RPMI7951 (cell line): ENCODE data around the gene POU2F2. TPM values are rescaled to one million over a fixed set of nuclear protein-coding genes. Genes with fewer than 3 reads are reported as not detected.
A peak's percentile ranks its signal among the peaks of the same experiment; 100 is the strongest.

Source experiments
- DNase-seq: peaks from one replicate; pipeline ENCODE4 v3.0.0-alpha.2; 2012; ENCODE audit warnings: low read depth
- total RNA-seq: library from RNA; depleted of rRNA; stranded (reverse); fragments of >200 nt; shearing (Covaris generic); gene quantifications from 2 replicates; pipeline ENCODE4 v1.2.3, GENCODE V29; 2014

The POU2F2 gene
- total RNA-seq, 1 experiment from 2014 or later = 2.4 TPM

DNA sequence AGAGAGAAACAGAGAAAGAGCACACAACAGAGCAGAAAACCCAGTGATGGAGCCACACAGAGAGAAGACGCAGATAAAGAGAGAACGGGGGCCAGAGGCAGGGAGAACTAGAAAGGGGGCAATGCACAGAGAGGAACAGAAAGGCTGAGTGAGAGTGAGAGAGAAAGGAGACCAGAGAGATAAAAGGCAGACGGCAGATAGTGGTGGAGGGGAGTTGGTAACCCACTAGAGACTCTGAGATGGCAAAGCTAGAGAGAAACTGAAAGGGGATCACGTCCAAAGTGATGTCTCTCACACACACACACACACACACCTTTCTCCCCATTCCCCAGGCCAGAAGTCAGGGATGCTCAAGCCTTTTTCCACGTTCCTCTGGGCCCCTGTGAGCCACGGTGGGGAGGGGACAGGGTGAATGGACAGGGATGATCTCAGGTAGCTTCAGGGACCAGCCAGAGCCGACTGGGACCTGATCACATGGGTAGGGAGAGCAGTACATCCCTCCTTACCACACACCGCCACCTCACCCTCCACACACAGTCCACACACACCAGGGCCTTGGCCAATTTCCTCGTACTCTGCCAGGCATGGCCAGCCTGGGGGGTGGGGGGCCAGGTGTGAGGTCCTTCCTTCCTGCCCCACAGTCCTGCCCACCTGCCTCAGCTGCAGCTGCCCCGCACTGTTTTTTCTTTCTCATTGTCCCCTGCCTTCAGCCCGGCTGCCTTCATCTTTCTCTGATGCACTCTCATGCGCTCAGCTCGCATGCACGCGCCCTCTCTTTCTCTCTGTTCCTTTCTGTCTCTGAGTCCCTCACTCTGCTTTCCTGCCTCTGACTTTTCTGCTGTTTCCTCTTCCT, 22.5 kb upstream of the POU2F2 start:
- DNase-seq = no peak

DNA sequence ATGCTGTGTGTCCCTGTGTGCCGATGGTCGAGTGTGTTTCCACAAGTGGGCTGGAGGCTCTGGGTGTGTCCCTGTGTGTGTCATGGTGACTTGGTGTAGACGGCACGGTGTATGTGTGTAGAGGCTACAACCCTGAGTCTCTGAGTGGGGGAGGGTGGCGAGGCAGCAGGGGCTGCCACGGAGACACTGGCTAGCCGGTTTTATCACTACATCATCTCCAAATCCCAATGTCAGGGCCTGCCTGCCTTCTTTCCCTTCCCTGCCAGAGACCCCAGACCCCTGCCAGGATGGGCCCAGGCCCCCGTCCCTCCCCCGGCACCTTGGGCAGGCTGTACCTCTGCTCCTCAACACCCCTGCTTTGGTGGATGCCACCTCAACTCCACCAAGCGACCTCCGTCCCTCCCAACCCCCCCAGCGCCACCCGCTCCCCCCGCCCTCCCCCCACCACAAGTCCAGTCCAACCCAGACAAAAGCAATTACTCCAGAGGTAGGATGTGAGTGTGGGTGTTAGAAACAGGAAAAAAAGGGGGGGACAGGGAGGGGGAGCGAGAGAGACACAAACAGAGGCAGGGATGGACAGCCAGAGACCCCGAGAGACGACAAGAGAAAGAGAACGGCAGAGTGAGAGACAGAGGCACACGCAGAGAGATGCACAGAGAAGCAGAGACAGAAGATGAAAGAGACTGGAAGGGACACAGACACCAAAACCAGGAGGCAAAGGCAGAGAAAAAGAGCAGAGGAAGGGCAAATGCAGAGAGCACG, 21.6 kb upstream of the POU2F2 start:
- no peak for DNase-seq

DNA sequence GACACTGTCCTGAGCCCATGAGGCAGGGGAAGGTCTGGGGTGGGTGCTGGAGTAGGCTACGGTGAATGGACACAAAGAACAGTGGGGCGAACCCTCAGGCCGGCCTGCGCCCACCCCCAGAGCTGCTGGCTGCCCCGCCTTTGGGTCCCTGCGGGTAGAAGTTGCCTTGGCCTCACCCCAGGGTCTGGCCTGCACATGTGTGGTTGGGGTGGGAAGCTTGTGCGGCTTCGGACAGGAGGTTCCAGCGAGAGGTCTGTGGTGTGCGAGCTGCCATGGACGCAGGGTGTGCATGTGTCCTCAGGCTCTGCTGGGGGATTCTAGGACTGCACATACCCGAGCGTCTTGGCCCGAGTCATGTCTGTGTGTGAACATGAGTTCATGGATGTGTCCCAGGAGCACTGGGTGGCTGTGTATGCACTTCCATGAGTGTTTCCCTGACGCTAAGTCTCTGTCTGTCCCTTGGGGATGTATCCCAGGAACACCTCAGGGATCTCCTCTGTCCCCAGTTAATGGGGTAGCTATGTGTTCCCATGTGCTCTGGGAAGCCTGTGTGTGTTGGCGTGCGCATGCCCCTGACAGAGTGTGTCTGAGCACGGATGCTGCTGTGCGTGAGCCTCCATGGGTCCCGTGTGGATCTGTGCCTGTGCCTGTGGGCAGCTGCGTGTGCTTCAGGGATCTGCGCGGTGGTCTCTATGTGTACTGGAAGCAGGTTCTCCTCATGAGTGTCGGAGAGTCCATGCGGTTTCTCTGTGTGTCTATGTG, 20.8 kb upstream of the POU2F2 start:
- no peak for DNase-seq

DNA sequence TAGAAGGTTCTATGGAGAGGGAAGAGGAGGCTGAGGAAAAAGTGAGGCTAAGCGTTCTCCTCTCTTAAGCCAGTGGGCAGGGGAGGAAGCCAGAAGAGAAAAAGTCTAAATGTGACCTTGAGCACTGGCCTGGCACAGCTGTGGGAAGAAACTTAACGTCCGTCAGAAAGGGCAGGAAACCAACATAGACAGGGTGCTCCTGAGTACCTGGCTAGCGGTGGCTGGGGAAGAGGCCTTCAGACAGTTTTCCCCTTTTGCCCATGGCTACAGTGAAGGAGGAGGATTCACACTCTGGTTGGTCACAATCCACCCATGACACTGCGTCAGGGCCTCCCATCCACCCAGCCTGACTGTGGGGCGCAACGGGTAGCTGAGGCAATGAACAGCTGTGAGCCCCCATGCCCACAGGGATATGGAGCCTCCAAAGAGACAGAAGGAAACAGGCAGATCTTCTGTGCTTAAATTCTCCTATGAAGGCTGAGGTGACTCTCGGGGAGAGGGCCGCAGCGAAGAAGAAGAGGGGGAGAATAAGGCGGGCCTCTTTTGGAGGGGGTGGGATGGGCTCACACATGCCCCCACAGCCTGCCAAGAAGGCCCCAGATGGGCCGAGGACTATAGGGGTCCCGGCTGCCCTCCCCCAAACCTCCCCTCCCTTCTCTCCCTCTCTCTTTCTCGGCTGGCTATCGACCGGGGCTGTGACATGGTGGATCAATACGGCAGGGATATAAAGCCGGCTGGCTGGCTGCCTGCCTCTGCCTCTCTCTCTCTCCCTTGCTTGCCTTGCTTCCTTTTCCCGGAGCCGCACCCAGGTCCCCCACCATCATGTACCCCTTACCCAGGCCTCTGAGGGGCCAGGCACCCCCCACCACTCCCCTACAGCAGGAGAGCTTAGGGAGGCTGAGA, 19.8 kb upstream of the POU2F2 start:
- no peak for DNase-seq

DNA sequence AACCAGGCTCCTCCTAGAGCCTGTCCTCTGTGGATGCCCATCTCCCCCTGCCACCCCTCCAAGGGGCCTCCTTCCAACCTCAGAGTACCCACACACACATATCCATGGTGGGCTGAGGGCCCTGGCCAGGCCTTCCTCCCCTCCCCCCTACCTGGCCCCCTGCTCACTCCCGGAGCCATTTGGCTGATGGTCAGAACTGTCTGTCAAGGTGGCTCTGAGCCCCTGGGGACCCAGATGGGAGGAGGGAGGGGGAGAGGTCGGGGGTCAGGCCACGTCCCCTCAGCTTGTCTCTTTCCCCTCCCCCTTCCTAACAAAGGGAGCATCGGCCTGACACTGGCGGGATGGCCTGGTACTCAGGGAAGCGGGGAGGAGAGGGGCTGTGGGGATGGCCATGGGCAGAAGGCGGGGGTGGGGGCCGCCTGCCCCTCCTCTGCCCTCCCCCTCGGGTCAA, 18.7 kb upstream of the POU2F2 start:
- DNase-seq = no peak

DNA sequence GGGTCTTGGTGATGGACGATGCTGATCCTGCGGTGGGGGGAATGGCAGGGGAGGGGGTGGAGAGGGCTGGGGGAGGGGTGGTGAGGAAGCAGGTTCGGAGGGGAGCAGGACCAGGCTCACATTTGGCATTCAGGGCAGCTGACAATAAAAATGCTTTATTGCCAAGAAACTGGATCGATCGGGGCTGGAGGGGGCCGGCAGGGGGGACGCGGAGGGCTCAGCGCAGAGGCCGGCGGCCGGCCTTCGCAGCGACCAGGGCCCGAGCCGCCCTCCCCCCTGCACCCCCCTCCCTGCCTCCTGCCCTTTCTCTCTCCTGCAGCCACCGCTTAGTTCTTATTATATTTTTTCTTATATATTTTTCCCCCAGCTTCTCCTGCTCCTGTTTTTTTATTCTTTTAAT, 18.1 kb upstream of the POU2F2 start:
- DNase-seq = no peak

DNA sequence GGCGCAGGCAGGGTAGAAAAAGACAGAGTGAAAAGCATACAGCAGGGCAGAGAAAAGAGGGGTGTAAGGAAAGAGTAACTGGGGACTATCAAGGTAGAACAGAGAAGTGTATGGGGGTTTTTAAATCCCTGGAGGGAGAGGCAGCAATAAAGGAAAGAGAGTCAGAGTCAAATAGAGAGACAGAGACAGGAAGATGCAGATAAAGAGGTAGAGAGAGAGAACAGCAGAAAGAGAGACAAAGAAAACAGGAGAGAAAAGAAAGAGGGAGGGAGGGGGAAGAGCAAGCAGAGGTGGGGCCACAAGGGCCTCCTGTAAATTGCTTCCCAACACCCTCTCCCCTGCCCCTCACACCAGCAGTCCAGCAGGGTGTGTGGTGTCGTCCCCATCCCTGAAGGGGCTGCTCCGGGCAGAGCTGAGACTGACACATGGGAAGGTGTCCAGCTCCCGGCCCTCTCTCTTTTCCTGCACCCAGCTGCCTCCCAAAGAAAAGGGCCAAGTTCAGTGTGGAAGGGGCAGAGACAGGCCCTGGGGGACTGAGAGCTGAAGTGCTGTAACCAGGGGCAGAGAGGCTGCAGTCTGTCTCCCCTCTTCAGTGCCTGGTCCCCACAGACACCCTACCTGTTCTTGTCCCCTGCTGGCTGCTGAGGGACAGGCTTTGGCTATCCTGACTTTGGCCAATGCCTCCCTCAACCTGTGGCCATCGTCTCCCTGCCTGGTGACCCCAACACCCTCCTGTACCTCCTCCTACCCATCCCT, 17.4 kb upstream of the POU2F2 start:
- DNase-seq = no peak

DNA sequence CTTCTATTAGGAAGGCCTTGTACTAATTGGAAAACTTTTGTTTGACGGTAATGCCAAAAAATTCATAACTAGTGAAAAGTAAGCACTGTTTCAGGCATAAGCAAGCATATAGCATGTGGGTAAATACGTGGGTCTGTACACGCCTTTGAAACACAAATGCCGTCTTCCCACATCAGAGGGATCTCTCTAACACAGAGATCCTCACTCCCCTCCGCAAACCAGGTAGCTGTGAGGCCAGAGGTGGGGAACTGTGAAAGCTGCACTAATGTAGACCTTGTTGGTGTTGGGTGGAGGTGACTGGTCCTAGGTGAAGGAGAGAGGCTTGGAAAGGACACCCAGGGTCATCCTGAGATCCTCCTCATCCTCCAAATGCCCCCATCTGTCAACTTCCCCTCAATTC, 16.0 kb upstream of the POU2F2 start:
- no peak for DNase-seq

DNA sequence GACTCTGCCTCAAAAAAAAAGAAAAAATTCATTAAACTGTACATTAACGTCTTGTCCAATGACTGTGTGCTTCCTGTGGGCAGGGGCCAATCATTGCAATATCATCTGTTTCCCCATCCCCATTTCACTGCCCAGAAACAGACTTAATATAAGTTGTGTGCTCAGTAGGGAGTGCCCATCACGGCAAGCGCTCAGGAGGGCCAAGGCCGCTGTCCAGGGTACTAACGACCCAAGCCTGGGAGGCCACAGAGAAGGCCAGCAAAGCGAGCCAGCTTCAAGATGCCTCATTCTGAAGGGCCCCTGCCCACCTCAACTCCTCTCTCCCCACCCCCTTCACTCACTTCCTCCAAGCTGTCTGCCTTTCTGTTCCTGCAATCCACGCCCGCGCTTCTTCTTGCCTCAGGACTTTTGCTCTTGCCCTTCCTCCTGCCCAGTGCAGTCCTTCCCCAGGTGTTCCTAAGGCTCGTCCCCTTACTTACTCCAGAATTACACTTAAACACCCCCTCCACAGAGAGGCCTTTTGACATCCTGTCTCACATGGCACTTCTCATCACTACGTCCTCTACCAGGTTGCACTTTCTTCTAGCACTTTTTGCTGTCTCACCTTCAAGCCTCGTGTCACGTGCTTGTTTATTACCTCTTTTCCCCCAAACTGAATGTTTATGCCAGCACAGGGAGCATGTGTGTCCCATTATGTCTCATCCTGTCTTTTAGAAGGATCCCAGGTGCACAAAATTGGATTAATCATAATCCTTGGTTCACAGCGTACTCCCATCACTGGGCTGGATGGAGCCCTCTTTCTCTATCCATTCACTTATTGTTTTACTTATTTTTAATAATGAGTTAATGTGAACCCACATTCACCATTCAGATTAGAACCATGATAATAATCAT, 11.3 kb upstream of the POU2F2 start:
- DNase-seq = peak; percentile 42

DNA sequence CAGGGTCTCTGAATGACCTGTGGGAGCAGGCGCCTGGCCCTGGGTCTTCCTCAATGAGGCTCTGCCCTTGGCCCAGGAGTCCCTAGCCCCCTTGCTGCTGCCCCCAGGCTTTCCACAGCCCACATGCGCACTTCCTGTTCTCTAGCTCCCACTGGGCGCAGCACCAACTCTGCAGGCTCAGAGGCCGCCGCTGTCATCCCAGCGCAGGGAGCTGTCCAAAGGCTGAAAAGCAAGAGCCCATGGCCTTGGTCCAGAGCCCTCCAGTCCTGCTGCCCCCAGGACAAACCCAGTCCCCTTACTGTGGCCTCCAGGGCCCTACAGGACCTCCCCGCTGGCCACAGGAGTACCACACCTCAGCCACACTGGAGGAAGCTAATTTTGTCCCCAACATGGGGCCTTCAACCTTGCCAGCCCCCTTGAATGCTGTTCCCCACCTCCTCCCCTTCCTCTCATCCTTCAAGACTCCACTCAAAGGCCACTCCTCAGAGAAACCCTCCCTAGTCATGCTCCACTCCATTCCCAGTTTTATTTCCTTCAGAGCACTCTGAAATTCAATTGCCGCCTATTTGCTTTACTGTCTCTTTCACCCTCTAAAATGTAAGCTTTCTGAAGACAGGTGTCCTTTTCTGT, 8.0 kb upstream of the POU2F2 start:
- DNase-seq = peak; percentile 65

DNA sequence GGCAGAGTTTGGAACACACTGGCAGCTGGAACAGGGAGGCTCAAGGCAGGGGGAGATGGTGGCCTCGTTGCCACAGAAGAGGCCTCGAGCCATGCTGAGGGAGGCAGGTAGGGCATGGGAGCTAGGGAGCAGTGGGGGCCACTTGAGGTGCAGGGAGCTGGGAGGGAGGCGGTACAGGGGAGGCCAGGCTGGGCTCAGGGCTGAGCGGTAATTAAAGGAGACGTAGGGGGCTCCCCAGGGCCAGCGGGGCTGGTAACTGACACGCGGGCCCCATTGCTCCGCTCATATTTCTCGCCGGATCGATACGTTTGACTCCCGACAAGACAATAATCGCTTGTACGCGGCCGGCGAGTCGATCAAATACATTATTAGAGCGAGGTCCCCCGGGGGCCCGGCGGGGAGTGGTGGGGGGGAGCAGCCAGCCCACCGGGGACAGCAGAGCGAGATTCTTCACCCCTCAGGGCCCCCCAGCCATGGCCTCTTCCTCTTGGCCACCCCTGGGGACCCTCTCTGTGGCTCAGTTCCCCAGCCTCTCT, 2.4 kb upstream of the POU2F2 start:
- no peak for DNase-seq

DNA sequence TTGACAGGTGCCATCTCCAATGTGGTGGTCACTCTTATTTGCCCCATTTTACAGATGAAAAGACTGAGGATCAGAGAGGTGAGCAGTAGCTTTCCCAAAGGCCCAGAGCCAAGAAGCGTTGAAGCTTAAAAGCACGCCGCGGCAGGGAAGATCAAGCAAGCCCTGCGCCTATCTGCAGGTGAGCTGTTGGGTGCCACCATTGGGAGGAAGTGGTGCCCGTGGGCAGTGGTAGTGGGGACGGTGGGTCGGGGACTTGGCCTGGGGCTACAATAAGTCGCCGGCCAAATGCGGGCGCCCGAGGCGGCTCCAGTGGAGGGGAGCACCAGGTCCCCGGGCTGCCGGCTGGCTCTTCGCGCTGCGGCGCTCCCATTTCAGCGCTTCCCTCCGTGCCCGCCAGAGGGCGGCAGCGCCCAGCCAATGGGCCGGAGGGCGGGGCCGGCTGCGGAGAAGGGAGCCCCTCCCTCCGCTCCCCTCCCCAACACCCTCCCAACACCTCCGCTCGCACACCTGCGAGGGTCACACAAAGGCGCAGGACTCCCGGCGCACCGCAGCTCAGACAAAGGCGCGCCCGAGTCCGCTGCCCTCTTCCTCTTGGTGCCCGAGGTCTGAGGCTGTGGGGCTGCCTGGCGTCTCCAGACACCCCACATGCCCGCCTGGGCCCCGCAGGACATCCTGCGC, 744 bp upstream of the POU2F2 start:
- DNase-seq = peak; percentile 49

DNA sequence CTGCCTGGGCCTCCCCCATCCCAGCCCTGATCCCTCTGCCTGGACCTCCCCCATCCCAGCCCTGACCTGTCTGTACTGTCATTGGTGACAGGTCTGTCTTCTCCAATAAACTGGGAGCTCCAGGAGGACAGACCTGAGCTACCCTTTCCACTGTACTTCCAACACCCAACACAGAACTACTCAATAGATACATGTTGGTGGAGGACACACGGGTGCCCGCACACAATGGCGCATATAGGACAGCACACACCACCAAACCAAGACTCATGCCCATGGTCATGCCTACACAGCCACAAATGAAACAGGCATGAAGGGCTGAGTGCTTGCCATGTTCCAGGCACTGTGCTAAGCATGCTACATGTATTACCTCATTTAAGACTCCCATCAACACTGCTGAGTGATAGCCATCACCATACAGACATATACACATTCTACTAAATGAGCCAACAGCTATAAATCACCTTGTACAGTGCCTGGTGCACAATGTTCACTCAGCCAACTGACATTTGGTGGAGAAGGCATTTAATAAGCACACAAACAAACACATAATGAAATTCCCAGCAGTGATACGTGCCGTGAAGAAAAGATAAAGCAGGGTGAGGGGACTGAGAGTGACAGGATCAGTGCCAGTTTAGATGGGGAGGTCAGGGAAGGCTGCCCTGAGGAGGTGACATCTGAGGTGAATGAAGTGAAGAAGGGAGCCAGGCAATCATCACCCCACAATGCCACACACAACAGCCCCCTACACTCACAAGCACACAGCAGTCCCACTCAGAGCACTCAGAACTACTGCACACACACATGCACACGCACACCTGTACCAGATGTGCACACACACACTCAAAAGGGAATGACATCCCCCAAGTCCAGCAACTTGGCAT, 857 bp downstream of the POU2F2 start:
- DNase-seq = no peak

DNA sequence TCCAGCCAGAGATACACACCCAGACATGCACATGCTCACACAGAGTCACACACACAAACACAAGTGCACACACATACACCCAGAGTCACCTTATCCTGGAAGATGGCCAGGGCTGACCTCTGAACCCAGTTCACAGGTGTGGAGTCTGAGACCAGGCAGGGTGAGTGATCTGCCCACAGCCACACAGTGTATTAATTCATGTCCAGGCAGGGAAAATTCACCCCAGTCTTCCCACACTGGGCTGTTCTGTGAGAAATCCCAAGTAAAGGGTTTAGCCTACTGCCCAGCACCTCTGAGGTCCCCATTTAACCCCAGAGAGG, 2.0 kb downstream of the POU2F2 start:
- DNase-seq = no peak

DNA sequence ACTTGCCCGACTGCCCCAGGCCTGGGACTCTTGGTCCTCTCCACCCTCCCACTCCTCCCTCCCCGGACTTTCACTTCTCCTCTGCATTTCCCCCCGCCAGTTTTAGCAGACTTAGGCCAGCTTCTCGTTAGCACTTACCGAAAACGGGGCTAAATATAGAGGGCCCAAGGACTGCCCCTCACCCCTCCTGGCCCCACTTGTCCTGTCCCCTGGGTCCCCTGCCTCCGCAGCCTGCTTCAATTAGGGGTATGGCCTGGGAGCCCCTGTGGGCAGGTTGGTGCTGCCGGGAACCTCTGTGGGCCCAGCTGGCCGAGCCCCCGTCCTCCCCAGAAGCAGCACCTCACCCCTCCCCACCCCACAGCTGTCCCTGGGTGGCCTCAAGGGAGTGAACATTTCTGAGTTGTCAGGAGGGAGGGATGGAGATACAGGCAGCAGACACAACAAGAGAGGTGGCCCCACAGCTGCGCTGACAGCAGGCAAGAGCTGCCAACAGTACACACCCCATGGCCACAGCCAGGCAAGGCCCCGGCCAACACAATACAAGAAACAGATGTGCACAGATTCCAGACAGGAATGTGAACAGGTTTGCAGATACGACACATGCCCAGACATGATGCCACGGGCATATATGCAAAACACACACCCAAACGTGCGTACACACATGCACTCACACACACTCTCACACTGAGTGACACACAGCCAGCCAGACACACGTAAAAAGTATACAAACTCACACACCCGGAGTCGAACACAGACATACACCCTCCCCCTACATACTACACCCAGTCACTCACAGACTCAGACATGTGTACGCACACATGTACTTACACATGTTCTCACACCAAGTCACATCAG, 2.6 kb downstream of the POU2F2 start:
- DNase-seq = peak; percentile 92

DNA sequence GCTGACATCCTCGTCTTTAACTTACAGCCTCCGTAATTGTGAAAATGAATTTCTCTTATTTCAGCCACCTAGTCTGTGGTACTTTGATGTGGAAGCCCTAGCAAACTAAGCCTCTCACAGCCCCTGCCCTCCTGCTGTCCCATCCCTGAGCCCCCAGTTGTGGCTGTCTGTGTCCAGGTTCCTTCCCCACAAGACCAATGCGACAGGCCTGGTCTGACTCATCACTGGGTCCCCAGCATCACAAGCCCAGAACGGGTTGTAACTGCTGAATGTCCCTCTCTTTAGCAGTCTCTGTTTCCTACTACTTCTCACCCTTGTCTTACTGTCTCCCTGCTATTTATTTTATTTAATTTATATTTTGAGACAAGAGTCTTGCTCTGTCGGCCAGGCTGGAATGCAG, 5.7 kb downstream of the POU2F2 start:
- no peak for DNase-seq
